Stimulated activated CD4-positive, alpha-beta T cell treated with anti-CD3 and anti-CD28 coated beads, Interleukin-1b, Interleukin-23, amount 100 ng/mL, for 24 hours (primary cell): ENCODE measurements around the gene BAIAP2L2.

Source experiments
- DNase-seq, 4 experiments: peaks; one replicate each; pipeline ENCODE4 v3.0.0-alpha.2; 2020; ENCODE audit warnings: low read depth in 4 of 4, low spot score in 1 of 4

The BAIAP2L2 gene

DNA sequence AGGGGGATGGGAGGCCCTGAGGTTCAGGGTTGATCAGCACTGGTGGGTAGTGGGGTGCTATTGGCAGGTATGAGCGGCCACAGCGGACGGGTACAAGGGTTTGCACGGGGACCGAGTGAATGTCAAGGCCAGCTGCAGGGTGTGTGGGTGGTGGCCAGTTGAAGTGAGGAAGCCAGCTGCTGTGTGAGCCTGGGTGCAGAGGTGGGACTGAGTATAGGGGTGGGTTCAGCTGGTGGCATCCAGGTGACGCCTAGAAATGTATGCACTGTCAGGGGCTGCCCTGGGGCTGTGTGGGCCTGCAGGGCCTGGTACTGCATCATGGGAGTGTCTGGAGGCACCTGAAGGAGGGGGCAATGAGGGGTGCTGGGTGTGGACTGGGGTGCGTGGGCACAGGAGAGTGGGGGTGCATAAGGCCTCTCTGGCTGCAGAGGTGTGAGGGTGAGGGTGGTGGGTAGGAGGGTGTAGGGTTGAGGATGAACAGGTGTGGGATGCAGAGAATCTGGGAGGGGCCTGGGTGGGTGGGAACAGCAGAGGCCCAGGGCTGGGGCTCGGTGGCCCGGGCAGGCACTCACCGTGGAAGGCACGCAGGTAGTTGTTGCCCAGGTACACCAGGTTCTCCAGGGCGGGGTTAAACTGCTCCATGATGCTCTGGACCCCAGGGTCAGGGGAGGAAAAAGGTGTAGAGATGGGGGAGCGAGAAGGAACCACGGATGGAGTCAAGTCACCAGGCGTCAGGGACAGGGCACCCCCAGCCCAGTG, 1.7 kb downstream of the BAIAP2L2 start:
- no peak for DNase-seq

DNA sequence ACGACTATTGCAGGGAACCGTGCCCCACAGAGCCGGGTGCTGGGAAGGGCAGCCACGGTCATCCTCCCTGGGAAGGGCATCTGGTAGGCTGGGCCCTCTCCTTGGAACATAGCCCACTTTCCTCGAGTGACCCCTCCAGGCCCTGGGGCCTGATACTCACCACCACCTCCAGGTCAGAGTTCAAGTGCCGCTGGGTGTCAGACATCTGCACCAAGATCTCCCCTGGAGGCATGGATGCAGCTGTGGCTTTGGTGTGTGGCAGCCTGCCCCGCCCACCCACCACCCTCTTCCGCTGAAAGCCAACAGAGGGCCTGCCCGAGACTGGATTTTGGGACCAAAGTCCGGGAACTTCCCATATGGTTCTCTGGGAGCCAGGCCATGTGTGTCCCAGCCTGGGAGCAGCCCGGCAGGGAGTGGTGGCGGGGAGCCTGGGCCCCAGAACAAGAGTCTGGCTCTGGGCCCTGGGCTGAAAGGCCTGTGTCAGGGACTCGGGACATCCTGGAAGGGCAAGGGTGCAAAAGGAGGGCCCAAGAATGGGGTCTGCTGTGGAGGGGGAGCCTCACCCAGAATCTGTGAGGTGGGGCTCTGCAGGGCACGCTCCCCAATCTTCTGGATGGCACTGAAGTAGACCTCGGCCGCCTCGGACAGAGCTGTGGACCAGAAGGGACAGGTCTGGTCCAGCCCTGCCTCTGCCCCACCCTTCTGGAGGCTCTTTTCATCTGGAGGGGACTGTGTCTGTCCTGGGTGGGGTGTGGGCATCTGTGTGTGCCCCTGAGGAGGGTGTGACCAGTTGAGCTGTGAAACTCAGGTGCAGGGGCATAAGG, 2.6 kb downstream of the BAIAP2L2 start:
- no peak for DNase-seq

DNA sequence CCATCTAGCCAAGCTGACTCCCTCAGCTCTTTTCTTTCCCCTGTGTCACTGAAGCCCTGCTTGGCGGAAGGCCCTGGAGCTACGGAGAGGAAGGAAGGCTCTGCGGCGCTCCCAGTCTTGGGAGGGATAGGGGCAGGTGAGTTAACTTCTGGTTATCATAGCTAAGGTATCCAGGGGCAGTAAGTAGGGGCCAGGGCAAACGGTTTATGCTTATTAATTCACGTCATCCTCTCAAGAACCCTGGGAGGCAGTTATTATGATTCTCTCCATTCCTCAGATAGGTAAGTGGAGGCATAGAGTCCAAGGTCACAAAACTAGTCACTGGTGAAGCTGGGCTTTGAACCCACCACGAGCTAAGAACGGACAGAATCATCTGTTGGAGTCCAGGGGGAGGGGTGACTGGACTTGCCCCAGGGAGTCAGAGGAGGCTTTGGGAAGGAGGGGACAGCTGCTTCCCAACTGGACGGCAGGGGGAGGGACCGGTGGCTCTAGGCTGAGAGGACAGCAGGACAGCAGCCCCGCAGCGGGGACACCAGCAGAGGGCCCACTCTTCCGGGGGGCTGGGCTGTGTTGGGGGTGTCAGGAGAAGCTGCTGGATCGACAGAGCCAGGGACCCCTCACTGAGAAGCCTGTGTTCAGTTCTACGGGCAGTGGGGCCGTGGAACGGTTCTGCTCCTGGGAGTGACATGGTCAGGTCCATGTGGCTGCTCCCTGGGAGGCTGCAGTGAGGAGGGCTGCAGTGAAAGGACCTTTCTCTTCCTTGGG, 3.5 kb downstream of the BAIAP2L2 start:
- DNase-seq = no peak

DNA sequence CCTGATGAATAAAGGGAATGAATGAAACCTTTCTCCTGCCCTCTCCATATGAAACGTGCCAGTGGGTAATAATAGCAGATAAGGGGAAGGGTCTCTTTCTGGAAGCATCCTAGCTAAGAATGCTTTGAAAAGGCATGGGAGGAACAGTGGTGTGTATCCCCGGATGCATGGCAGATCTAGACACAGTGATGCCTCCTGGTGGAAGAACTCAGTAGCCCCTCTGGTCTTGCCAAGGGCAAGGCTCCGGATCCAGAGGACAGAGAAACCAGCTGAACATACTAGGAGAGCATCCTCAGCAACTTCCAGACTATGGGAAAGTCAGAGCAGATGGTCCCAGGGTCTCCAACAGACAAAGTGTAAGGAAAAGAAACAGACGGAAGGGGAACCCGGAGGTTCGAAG, 6.4 kb downstream of the BAIAP2L2 start:
- no peak for DNase-seq

DNA sequence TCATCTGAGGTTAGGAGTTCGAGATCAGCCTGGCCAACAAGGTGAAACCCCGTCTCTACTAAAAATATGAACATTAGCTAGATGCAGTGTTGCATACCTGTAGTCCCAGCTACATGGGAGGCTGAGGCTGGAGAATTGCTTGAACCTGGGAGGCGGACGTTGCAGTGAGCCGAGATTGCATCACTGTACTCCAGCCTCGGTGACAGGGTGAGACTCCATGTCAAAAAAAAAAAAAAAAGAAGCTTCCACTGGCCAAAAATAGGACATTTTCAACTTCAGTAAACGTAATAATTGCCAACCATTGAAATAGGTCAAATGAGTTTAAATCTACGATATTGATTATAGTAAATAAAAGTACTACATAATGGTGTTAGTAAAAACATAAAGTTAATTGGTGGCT, 6.8 kb downstream of the BAIAP2L2 start:
- DNase-seq = no peak

DNA sequence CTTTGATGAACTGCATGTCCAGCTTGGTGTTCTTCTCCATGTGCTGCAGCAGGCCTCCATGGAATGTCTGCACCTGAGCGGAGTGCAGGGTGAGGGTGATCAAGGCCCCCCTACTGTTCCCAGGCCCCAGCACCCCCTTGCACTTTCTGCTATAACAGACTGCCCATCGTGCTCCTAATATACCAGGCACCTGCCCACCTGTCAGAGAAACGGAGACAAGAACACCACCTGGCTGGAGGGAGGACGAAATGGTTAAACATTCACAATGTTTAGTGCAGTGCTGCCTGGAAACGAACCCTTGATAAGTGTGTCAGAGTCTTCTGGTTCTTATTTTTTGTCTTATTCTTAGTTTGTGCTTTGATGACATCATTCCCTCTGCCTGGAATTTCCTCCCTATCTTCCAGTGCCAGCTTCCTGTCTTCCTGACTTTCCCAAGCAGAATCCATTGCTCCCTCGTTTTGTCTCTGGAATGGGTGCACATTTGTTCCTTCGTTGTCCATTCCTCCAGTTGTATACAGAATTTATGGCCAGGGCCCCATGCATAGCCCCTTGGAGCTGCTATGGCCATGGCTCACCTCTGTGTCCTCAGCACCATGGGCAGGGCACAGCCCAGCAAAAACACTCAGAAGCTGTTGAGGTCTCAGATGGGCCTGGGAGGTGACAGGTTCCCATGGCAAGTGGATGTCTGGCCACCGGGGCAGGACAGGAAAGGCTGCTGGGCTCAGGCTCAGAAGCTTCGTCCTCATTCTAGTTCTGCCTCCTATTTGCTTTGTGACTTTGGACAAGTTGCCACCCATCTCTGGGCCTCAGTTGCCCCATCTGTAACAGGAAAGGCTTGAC, 11.9 kb downstream of the BAIAP2L2 start:
- no peak for DNase-seq

DNA sequence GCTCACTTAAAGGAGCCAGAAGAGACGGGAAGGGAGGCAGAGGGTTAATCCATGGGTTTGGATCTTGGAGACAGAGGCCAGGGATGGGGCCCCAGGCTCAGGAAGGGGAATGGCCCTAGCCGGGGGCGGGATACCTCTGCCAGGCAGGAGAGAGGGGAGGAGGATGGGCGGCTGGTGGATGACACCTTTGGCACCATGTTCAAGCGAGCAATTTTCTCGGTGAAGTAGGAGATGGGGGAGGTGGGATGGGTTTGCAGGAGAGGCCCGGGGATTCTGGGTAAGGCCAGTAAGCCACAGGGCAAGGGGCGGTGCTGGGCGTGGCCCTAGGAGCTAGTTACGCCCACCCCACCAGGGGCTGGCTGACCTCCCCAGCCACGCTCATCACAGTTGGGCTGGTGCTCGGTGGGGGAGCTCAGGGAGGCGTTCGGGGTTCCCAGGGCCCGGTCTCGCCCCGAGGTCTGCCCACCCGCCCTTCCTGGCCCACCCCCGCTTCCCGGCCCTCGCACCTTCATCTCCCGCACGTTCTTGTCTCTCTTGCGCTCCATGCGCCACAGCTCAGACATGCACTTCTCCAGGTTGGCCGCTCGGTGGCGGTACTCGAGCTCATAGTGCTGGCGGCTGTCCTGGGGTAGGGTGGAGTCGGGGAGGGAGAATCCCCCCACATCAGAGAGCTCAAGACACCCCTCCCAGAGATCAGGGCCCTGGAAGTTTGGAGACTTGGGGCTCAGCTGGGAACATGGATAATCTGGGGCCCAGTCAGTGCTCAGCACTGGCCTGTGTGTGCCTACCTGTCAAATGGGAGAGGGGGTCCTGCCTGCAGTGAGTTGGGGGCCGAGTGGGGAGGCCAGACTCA, 12.7 kb downstream of the BAIAP2L2 start:
- no peak for DNase-seq

DNA sequence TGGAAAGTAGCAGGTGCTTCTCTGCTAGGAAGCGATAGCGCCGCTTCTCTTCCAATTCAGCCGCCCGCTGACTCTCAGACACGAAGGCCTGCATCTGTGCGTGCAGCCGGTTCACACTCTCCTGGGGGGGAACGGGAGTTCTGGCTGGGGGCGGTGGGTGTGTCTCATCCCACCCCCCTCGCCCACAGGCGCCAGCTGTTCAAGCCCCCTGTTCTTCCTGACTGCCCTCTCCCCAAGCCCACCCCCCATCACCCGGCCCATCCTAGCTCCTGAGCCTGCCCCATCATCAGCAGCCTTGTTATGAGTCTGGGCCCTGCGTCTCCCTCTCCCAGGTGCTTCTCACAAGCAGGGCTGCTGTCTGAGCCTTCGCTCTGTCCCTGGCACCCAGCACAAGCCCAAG, 13.4 kb downstream of the BAIAP2L2 start:
- no peak for DNase-seq

DNA sequence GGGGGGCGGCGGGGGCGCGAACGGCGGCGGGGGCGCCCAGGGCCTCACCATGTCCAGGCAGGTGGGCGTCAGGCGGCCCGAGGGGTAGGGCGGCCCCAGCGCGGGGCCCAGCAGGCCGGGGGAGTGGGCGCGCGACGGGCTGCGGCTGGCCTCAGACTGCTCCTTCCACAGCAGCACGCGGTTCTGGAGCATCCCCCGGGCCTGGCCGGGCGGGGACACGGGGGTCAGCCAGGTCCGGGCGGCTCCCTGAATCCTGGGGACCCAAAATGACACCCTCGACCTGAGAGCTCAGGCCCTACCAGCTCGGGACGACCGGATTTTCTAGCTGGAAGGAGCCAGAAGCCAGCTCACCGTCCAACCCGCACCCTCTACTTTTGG, 21.0 kb downstream of the BAIAP2L2 start:
- no peak for DNase-seq

DNA sequence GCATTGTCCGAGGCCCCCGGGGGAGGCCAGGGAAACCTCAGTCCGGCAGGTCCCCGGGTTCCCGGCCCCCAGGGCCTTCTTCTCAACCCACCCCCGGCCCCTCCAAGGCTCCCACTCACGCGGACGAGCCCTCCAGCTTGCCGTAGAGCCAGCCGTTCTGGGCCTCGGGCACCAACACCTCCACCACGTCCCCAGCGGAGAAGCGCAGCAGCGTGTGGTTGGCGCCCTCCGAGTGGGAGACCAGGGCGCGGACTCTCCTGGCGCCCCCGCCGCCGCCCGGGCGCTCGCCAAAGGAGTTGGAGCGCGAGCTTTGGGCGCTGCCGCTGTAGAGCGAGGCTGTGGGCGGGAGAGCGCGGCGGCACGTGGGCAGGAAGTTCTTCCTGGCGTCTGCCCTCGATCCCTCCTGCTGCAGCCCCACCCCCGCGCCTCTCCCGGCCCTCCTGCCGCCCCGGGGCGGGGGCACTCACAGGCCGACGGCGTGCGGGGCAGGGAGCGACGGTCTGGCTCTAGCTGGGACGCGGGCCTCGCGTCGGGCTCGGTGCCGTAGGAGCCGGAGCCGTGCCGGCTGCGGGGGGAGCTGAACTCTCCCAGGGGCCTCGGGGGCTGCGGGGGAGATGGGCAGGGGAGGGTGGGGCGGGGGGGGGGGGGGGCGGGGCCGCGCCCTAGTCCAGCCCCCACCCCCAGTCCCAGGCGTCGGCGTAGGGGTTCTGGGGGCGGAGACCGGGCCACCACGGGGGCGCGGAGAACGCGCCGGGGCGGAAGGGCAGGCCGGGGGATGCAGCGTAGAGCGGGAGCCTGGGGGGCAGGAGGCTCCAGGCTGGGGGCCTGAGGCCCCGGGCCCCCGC, 21.6 kb downstream of the BAIAP2L2 start:
- no peak for DNase-seq

DNA sequence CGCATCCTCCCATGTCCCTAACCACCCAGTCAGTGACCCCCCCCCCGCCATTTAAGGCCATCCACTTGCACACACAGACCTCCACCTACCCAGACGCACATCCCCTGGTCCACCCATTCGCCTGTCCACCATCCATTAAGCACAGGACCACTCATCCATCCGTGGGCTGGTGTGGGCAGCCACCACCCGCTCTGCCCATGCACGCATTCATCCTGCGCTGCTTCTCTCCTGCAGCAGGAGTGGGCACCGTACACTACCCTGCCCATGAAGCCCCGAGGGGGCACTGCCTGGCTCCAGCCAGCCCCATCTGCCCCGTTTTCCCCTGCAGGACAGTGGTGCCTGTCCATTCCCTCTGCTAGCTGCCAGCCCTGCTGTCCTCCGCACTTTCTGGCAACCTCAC, 22.6 kb downstream of the BAIAP2L2 start:
- DNase-seq = no peak

DNA sequence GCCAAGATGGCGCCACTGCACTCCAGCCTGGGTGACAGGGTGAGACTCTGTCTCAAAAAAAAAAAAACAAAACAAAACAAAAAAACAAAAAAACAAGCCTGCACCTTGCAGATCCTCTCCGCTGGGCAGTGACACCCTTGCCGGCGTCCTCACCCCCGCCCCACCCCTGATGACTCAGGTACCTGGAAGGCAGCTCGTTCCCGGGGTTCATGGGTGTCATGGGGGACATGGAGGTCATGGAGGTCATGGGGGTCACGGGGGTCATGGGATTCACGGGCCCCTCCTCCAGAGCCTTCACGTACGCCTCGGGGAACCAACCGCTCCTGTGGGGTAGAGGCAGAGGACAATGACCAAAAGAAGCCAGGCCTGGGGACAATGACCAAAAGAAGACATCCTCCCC, 23.5 kb downstream of the BAIAP2L2 start:
- no peak for DNase-seq

DNA sequence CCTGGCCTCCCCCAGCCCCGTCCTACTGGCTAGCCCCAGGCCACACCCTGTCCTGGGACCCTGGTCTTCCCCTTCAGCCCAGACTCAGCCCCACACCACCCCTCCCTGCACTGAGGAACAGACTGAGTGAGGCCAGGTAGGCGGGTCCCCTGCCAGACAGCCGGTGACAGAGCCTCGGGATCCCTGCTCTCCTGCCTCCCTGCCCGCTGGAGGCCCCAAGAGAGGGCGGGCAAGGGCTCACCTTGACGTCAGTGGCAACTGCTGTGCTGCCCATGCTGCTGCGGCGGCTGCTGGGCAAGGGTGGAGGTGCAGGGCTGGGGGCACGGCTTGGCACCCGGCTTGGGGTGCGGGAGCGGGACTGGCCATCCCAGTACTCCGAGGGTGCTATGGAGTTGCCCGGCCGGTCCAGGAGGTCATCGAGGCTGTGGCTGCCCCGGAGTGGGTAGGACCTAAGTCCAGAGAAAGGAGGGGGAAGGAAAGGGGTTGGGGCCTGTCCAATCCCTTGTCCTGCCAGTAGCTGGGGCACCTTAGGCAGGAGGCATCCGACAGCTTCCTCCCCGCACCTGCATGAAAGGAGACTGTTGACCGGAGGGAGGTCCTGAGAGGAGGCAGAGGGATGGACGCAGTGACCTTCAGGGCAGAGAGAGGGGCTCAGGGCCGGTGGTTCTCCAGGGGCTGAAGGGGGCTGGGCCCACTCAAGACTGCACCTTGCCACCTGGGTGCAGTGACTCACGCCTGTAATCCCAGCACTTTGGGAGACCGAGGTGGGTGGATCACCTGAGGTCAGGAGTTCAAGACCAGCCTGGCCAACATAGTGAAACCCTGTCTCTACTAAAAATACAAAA, 24.3 kb downstream of the BAIAP2L2 start:
- no peak for DNase-seq

DNA sequence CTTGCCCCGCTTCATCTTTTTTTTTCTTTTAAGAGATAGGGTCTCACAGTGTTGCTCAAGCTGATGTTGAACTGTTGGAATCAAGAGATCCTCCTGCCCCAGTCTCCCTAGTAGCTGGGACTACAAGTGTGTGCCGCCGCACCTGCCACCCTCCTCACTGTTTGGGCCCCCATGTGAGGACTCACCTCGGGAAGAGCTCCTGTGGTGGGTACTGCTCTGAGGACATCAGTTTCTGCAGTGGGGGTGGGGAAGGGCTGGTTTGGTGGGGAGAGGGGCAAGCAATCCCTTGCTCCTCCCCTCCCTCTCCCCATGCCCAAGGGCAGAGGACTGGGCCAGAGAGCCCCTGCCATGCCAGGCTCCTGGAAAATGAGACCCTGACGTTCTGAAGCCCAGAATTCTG, 25.0 kb downstream of the BAIAP2L2 start:
- DNase-seq = no peak

DNA sequence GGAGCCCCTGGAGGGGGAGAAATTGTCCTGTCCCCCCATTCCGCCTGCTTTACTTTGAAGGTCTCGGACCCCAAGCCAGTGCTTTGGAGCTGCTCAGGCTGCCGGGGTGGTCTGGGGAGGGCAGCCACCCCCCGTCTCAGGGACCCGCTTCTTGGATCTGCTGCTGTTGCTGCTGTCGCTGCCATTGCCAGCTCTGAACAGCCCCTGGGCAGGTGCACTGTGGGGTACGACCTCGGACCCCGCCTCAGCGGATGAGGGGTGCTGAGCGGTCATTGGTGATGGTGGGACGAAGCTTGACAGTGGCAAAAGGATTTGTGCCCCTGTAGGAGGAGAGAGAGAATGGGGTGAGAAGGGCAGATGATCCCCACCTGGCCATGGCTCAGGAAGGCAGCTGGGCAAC, 25.4 kb downstream of the BAIAP2L2 start:
- DNase-seq = no peak

DNA sequence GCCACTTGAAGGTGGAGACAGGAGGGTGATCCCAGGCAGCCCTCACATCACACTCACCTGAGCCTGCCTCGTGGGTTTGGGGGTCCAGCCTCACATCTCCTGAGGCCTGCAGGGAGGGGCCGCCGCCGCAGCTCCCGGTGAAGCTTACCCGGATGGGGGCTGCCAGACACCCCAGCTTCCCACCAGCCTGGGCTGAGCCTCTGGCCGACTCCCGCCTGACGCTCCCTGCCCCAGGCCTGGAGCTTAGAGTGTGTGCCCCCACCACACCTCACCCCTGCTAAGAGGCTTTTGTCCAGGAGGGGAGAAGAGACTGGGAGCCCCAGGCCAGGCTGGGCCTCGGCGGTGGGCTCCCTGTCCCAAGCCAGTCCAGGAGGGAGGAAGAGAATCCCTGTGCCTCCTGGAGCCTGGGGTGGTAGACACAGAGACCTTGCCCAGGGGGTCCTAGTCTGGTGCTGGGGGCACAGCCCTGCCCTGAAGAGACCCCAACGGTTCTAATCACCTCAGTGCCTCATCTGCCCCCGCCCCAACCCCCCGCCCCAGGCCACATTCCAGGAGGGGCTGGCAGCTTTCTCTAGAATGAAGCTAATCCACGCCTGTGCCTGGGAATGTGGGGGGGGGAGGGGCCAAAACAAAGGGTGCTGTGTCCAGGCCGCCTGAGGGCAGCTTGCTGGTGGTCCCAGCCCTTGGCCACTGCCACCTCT, 26.4 kb downstream of the BAIAP2L2 start, which contains the start of gene SLC16A8:
SLC16A8 (minus strand) TSS at position 254 of the 701 bp plus-strand sequence. CDS start 1,311 bp downstream, outside the sequence.
- no peak for DNase-seq

DNA sequence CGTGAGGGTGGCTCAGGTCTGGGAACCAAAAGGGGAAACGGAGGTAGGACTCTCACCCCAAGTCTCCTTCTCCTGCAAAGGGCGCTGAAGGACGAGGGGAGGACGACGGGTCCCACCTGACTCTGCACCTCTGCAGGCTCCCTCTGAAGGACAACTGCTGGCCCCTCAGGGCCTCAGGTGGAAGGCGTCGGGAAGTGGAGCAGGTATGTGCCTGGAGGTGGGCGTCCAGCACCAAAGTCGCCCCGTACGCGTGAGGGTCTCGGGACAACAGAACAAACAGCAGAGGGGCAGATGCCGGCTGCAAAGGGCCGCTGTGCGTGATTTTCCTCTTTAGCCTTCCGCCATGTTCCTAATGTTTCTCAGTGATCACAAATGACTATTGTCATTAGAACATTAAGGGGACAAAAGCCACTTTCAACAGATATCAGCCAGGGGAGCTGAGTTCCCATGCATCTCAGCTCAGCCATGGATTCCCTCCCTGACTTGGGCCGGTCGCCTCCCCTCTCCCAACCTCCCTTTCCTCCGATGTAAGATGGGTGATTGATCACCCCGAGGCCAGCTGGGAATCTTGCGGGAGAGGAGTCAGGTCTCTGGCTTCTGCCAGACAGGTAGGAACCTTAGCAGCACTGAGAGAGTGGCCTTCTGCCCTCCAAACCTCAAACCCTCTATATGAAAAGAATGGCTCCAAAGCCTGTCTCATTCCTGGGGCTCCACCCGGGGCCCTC, 27.3 kb downstream of the BAIAP2L2 start:
- DNase-seq = no peak
